Measurements from ENCODE around the gene KCNE1. TPM values are rescaled to one million over a fixed set of nuclear protein-coding genes. Genes with fewer than 3 reads are reported as not detected.

The KCNE1 gene
- total and polyA plus RNA-seq, 10 of the 15 experiments (the other 5 are each of a cell fraction or from before 2014, with no cell fraction given): 0.06 to 0.18 (median 0.09) TPM; not detected in 5

GRCh38 chr21:34531399-34531798 is 19.4 kb upstream of the KCNE1 start:
- CTCF ChIA-PET: no interaction called here
- Histone ChIP-seq H3K27ac (ENCODE audit: control insufficient read depth, insufficient read depth) (no peak overlapping the region), H3K79me2 (ENCODE audit: control insufficient read depth, insufficient read depth, low read length) (no peaks in the 10 kb centered on the region), H3K4me1 (ENCODE audit: control insufficient read depth, insufficient read depth, low read length) (peaks cover 15% of the 10 kb centered on the region), H3K9ac (ENCODE audit: control insufficient read depth, insufficient read depth, low read length) (no peak overlapping the region), H3K36me3 (ENCODE audit: control insufficient read depth in 2 of 2, insufficient read depth in 2 of 2, low read length in 1 of 2) (no peaks in the 10 kb centered on the region), H3K9me3 (replicated peaks; ENCODE audit: control insufficient read depth, insufficient read depth, low read length) (no peaks in the 10 kb centered on the region), H2AFZ (ENCODE audit: control insufficient read depth, low read depth, low read length) (no peak overlapping the region), H3K4me3 (no peak overlapping the region), H4K20me1 (ENCODE audit: control insufficient read depth, insufficient read depth) (no peaks in the 10 kb centered on the region), H3K27me3 (replicated peaks in 1 of 2; ENCODE audit: control insufficient read depth in 2 of 2, insufficient read depth in 2 of 2, low read length in 1 of 2) (no peaks in the 10 kb centered on the region), H3K4me2 (ENCODE audit: control insufficient read depth, insufficient read depth) (no peak overlapping the region)
- no peak for DNase-seq (ENCODE audit: low read depth, low spot score)
- TF ChIP-seq HSF1 (IDR thresholded peaks at IDR 0.05; ENCODE audit: low read depth, low read length) (no peak), HDAC2 (IDR thresholded peaks at IDR 0.05) (no peak), RELB (IDR thresholded peaks at IDR 0.05; ENCODE audit: low read depth) (no peak), BRCA1 (IDR thresholded peaks at IDR 0.05; ENCODE audit: low read depth, low read length) (no peak), CUX1 (IDR thresholded peaks at IDR 0.05; ENCODE audit: insufficient replicate concordance, low read depth, low read length) (no peak)
- no peak for ATAC-seq
- no peak for FAIRE-seq
- intact Hi-C loops (cut with micrococcal nuclease; ENCODE audit: unreplicated experiment) (no loop called here), in situ Hi-C loops (cut with MboI) (no loop called here)
- RAD21 ChIA-PET (ENCODE audit: unreplicated experiment): no interaction called here
- no TSS peak for BruUV-seq (replicated peaks)
- SMC1A ChIA-PET (ENCODE audit: uncharacterized antibody, unreplicated experiment): no interaction called here
- 76% methylated on average over 6 of the region's 6 CpGs for WGBS (ENCODE audit: insufficient coverage, insufficient replicate concordance, low lambda C conversion rate, missing lambda C conversion rate)
- POLR2A ChIA-PET: no interaction called here

Measured in GM12878 (cell line).